Activated T-cell treated with anti-CD3 and anti-CD28 coated beads, Interleukin-2, amount 50 U/mL, for 72 hours (primary cell): Measurements from ENCODE around the gene PRPSAP2. TPM values are rescaled to one million over a fixed set of nuclear protein-coding genes. Genes with fewer than 3 reads are reported as not detected.

Source experiments
- ATAC-seq, 2 donors: fragments of 150-1000 bp; cut with Tn5 transposase; replicated peaks in 1 of 2; 2 replicates each; pipeline ENCODE4 v1.10.0; 2021; ENCODE audit warnings: moderate library complexity in 2 of 2, mild to moderate bottlenecking in 1 of 2
- DNase-seq, 2 donors: peaks; one replicate each; pipeline ENCODE4 v3.0.0; 2021 to 2022; ENCODE audit warnings: mixed read lengths in 1 of 2
- H3K27ac Mint-ChIP-seq: one replicate; pipeline ENCODE4 v1.8.0; 2022; ENCODE audit warnings: mild to moderate bottlenecking, moderate library complexity, mixed read lengths
- H3K27me3 Mint-ChIP-seq: one replicate; pipeline ENCODE4 v1.8.0; 2022; ENCODE audit warnings: low read depth, mixed read lengths
- H3K36me3 Mint-ChIP-seq, 2 donors: one replicate each; pipeline ENCODE4 v1.8.0; 2022; ENCODE audit warnings: mixed read lengths in 2 of 2, mild to moderate bottlenecking in 1 of 2; ENCODE audit not compliant: insufficient read depth in 2 of 2
- H3K4me1 Mint-ChIP-seq: one replicate; pipeline ENCODE4 v1.8.0; 2022; ENCODE audit warnings: low read depth, mixed read lengths
- H3K4me3 Mint-ChIP-seq, 2 donors: one replicate each; pipeline ENCODE4 v1.8.0; 2022; ENCODE audit warnings: mild to moderate bottlenecking in 2 of 2, mixed read lengths in 2 of 2, moderate library complexity in 2 of 2
- H3K9me3 Mint-ChIP-seq, 2 donors: one replicate each; pipeline ENCODE4 v1.8.0; 2022; ENCODE audit warnings: mixed read lengths in 2 of 2
- total RNA-seq, 2 donors: library from RNA; stranded (reverse); gene quantifications; one replicate each; pipeline ENCODE4 v1.2.3, GENCODE V29; 2022

Gene PRPSAP2
- total RNA-seq, 2 donors from 2014 or later = 64.1 to 64.6 TPM

GRCh38 chr17:18932360-18933055 is 74.6 kb downstream of the PRPSAP2 start:
- no peaks in the 10 kb centered on the region for H3K27me3 Mint-ChIP-seq
- peaks cover 25% of the 10 kb centered on the region for H3K4me1 Mint-ChIP-seq
- peaks cover 1 to 9% of the 10 kb centered on the region in 2 donors for H3K36me3 Mint-ChIP-seq
- H3K27ac Mint-ChIP-seq = peak overlapping the region; percentile 85
- H3K9me3 Mint-ChIP-seq = no peaks in the 10 kb centered on the region
- peak overlapping the region in 1 of 2 donors; percentile 37 for H3K4me3 Mint-ChIP-seq
- ATAC-seq (peak; percentile 51 to 68), DNase-seq (no peak)

- Mint-ChIP-seq H3K27ac (peak overlapping the region; percentile 85), H3K4me1 (peaks cover 25% of the 10 kb centered on the region), H3K4me3 (peak overlapping the region in 1 of 2 donors; percentile 37), H3K9me3 (no peaks in the 10 kb centered on the region), H3K36me3 (peaks cover 1 to 8% of the 10 kb centered on the region in 2 donors), H3K27me3 (no peaks in the 10 kb centered on the region)
- ATAC-seq = peak; percentile 50 to 59
- no peak for DNase-seq
Observed at GRCh38 chr17:18933102-18934058, 75.4 kb downstream of the PRPSAP2 start.

GRCh38 chr17:18937981-18938691 is 80.2 kb downstream of the PRPSAP2 start:
- Mint-ChIP-seq H3K4me3 (no peak overlapping the region), H3K9me3 (no peaks in the 10 kb centered on the region), H3K27ac (no peak overlapping the region), H3K27me3 (no peaks in the 10 kb centered on the region), H3K4me1 (peaks cover 8% of the 10 kb centered on the region), H3K36me3 (no peaks in the 10 kb centered on the region)
- no peak for DNase-seq
- ATAC-seq = no peak

GRCh38 chr17:18938692-18939023 is 80.7 kb downstream of the PRPSAP2 start:
- no peaks in the 10 kb centered on the region for H3K27me3 Mint-ChIP-seq
- no peak overlapping the region for H3K27ac Mint-ChIP-seq
- no peaks in the 10 kb centered on the region for H3K9me3 Mint-ChIP-seq
- no peak for ATAC-seq
- no peaks in the 10 kb centered on the region for H3K36me3 Mint-ChIP-seq
- H3K4me1 Mint-ChIP-seq = peaks cover 3% of the 10 kb centered on the region
- no peak for DNase-seq
- H3K4me3 Mint-ChIP-seq = no peak overlapping the region

- no peak overlapping the region for H3K4me3 Mint-ChIP-seq
- H3K9me3 Mint-ChIP-seq = no peaks in the 10 kb centered on the region
- H3K27ac Mint-ChIP-seq = no peak overlapping the region
- no peak for DNase-seq
- no peaks in the 10 kb centered on the region for H3K4me1 Mint-ChIP-seq
- H3K27me3 Mint-ChIP-seq = no peaks in the 10 kb centered on the region
- no peaks in the 10 kb centered on the region for H3K36me3 Mint-ChIP-seq
- no peak for ATAC-seq
Observed at GRCh38 chr17:18944646-18945045, 86.7 kb downstream of the PRPSAP2 start.

- H3K4me3 Mint-ChIP-seq = no peak overlapping the region
- H3K27ac Mint-ChIP-seq = no peak overlapping the region
- no peaks in the 10 kb centered on the region for H3K36me3 Mint-ChIP-seq
- H3K4me1 Mint-ChIP-seq = no peaks in the 10 kb centered on the region
- H3K9me3 Mint-ChIP-seq = no peaks in the 10 kb centered on the region
- H3K27me3 Mint-ChIP-seq = no peaks in the 10 kb centered on the region
- ATAC-seq (no peak), DNase-seq (no peak)
Observed at GRCh38 chr17:18946536-18946935, 88.6 kb downstream of the PRPSAP2 start.

- Mint-ChIP-seq H3K27me3 (no peaks in the 10 kb centered on the region), H3K4me1 (no peaks in the 10 kb centered on the region), H3K9me3 (no peaks in the 10 kb centered on the region), H3K36me3 (no peaks in the 10 kb centered on the region), H3K27ac (no peak overlapping the region), H3K4me3 (no peak overlapping the region)
- DNase-seq (no peak), ATAC-seq (no peak)
Observed at GRCh38 chr17:18947866-18948265, 89.9 kb downstream of the PRPSAP2 start.

GRCh38 chr17:18948476-18949006 is 90.6 kb downstream of the PRPSAP2 start:
- no peaks in the 10 kb centered on the region for H3K9me3 Mint-ChIP-seq
- H3K27ac Mint-ChIP-seq = no peak overlapping the region
- H3K4me3 Mint-ChIP-seq = no peak overlapping the region
- no peak for ATAC-seq
- DNase-seq = no peak
- no peaks in the 10 kb centered on the region for H3K36me3 Mint-ChIP-seq
- no peaks in the 10 kb centered on the region for H3K27me3 Mint-ChIP-seq
- H3K4me1 Mint-ChIP-seq = no peaks in the 10 kb centered on the region

- no peaks in the 10 kb centered on the region for H3K9me3 Mint-ChIP-seq
- no peak for ATAC-seq
- peaks cover 8% of the 10 kb centered on the region for H3K4me1 Mint-ChIP-seq
- no peak for DNase-seq
- no peaks in the 10 kb centered on the region for H3K27me3 Mint-ChIP-seq
- H3K36me3 Mint-ChIP-seq = no peaks in the 10 kb centered on the region
- H3K27ac Mint-ChIP-seq = no peak overlapping the region
- H3K4me3 Mint-ChIP-seq = no peak overlapping the region
Observed at GRCh38 chr17:18949566-18949965, 91.6 kb downstream of the PRPSAP2 start.

GRCh38 chr17:18950346-18950745 is 92.4 kb downstream of the PRPSAP2 start:
- Mint-ChIP-seq H3K9me3 (no peaks in the 10 kb centered on the region), H3K36me3 (no peaks in the 10 kb centered on the region), H3K27ac (no peak overlapping the region), H3K27me3 (no peaks in the 10 kb centered on the region), H3K4me1 (peaks cover 11% of the 10 kb centered on the region), H3K4me3 (no peak overlapping the region)
- DNase-seq (no peak), ATAC-seq (no peak)

GRCh38 chr17:18950944-18951905 is 93.3 kb downstream of the PRPSAP2 start:
- DNase-seq = no peak
- Mint-ChIP-seq H3K27ac (no peak overlapping the region), H3K4me1 (peaks cover 16% of the 10 kb centered on the region), H3K4me3 (no peak overlapping the region), H3K27me3 (no peaks in the 10 kb centered on the region), H3K9me3 (no peaks in the 10 kb centered on the region), H3K36me3 (peaks cover 0 to 1% of the 10 kb centered on the region in 2 donors)
- no peak for ATAC-seq
